WTC11 (cell line): Measurements from ENCODE around the gene EFCAB14. TPM values are rescaled to one million over a fixed set of nuclear protein-coding genes. Genes with fewer than 3 reads are reported as not detected.
A peak's percentile ranks its signal among the peaks of the same experiment; 100 is the strongest.

Source experiments
- ATAC-seq: fragments of 200-7000 bp; cut with Tn5 transposase; 2 replicates; pipeline ENCODE4 v1.10.0; 2021; ENCODE audit warnings: mild to moderate bottlenecking, moderate library complexity
- CTCF ChIA-PET: fragments of 300-600 bp; sonication (Branson Sonifier 250); formaldehyde crosslinking; loops from one replicate; lab custom pipeline; 2021; ENCODE audit warnings: antibody characterized with exemption; lab: Charles Lee
- POLR2A ChIA-PET: fragments of 350-600 bp; sonication (Branson Sonifier 250); formaldehyde crosslinking; loops from one replicate; lab custom pipeline; 2021; ENCODE audit warnings: antibody characterized with exemption; lab: Charles Lee
- DNase-seq: peaks from one replicate; pipeline ENCODE4 v3.0.0; 2021; ENCODE audit warnings: low spot score
- H3K27ac Mint-ChIP-seq: 2 replicates; pipeline ENCODE4 v1.8.0; 2021; ENCODE audit warnings: mixed read lengths
- H3K27me3 Mint-ChIP-seq: 2 replicates; pipeline ENCODE4 v1.8.0; 2021; ENCODE audit warnings: low read depth, mild to moderate bottlenecking, moderate library complexity, mixed read lengths
- H3K36me3 Mint-ChIP-seq: 2 replicates; pipeline ENCODE4 v1.8.0; 2021; ENCODE audit warnings: mixed read lengths
- H3K4me1 Mint-ChIP-seq: 2 replicates; pipeline ENCODE4 v1.8.0; 2022; ENCODE audit warnings: mixed read lengths
- H3K4me3 Mint-ChIP-seq: 2 replicates; pipeline ENCODE4 v1.8.0; 2021; ENCODE audit warnings: mild to moderate bottlenecking, moderate library complexity, mixed read lengths
- H3K9me3 Mint-ChIP-seq: 2 replicates; pipeline ENCODE4 v1.8.0; 2021; ENCODE audit warnings: mixed read lengths
- ARID4B ChIP-seq: sonication (generic); formaldehyde crosslinking; IDR thresholded peaks from 2 replicates; pipeline ENCODE4 v1.8.0; 2023; ENCODE audit warnings: missing genetic modification reagents, mild to moderate bottlenecking, borderline replicate concordance
- CDX4 ChIP-seq: fragments of 250-450 bp; sonication (Bioruptor Pico); IDR thresholded peaks from 2 replicates; pipeline ENCODE4 v1.9.0; 2021; ENCODE audit warnings: moderate library complexity, mild to moderate bottlenecking, inconsistent platforms, borderline replicate concordance
- CTCF ChIP-seq: fragments of 200-600 bp; IDR thresholded peaks from 2 replicates; pipeline ENCODE4 v1.8.0; 2022; ENCODE audit warnings: antibody characterized with exemption
- ELF4 ChIP-seq: sonication (generic); formaldehyde crosslinking; IDR thresholded peaks from 2 replicates; pipeline ENCODE4 v1.8.1; 2022; ENCODE audit warnings: low read depth, mild to moderate bottlenecking, moderate library complexity, missing genetic modification reagents
- ETV6 ChIP-seq: sonication (generic); formaldehyde crosslinking; IDR thresholded peaks from 2 replicates; pipeline ENCODE4 v1.8.1; 2022; ENCODE audit warnings: mild to moderate bottlenecking, missing genetic modification reagents
- FOXK1 ChIP-seq: sonication (generic); formaldehyde crosslinking; IDR thresholded peaks from 2 replicates; pipeline ENCODE4 v1.8.0; 2022; ENCODE audit warnings: mild to moderate bottlenecking, moderate library complexity, missing genetic modification reagents
- GTF2I ChIP-seq: fragments of 250-450 bp; sonication (Bioruptor Pico); conservative IDR thresholded peaks from 2 replicates; pipeline ENCODE4 v1.4.0; 2021; ENCODE audit warnings: mild to moderate bottlenecking
- IRF2 ChIP-seq: sonication (generic); formaldehyde crosslinking; IDR thresholded peaks from 2 replicates; pipeline ENCODE4 v1.8.0; 2022; ENCODE audit warnings: low read depth, missing genetic modification reagents, borderline replicate concordance
- MYBL2 ChIP-seq: sonication (generic); formaldehyde crosslinking; IDR thresholded peaks from 2 replicates; pipeline ENCODE4 v1.8.1; 2023; ENCODE audit warnings: mild to moderate bottlenecking, moderate library complexity, missing genetic modification reagents
- RORB ChIP-seq: fragments of 250-450 bp; sonication (Bioruptor Pico); IDR thresholded peaks from 2 replicates; pipeline ENCODE4 v1.9.0; 2021; ENCODE audit warnings: mild to moderate bottlenecking
- ZNF121 ChIP-seq: sonication (generic); formaldehyde crosslinking; IDR thresholded peaks from 2 replicates; pipeline ENCODE4 v1.8.0; 2023; ENCODE audit warnings: missing genetic modification reagents
- ZNF263 ChIP-seq: sonication (generic); formaldehyde crosslinking; IDR thresholded peaks from 2 replicates; pipeline ENCODE4 v1.8.1; 2022; ENCODE audit warnings: low read depth, mild to moderate bottlenecking, moderate library complexity, missing genetic modification reagents
- ZNF281 ChIP-seq: sonication (generic); formaldehyde crosslinking; IDR thresholded peaks from 2 replicates; pipeline ENCODE4 v1.8.0; 2023; ENCODE audit warnings: mild to moderate bottlenecking, missing genetic modification reagents
- ZNF416 ChIP-seq: fragments of 250-450 bp; sonication (Bioruptor Pico); IDR thresholded peaks from 2 replicates; pipeline ENCODE4 v1.9.0; 2021; ENCODE audit warnings: mild to moderate bottlenecking, inconsistent platforms
- ZNF532 ChIP-seq: fragments of 250-450 bp; sonication (Bioruptor Pico); IDR thresholded peaks from 2 replicates; pipeline ENCODE4 v1.9.0; 2021; ENCODE audit warnings: mild to moderate bottlenecking, borderline replicate concordance
- total RNA-seq: library from RNA; stranded (reverse); gene quantifications from 3 replicates; pipeline ENCODE4 v1.2.3, GENCODE V29; 2021

EFCAB14 gene
- total RNA-seq, 1 experiment from 2014 or later, result 46.2 TPM

- DNase-seq, result no peak
- no peak overlapping the region for H3K27ac Mint-ChIP-seq
- TF ChIP-seq ZNF416 (CRISPR knock-in tag) (no peak), CTCF (no peak), GTF2I (no peak), ZNF281 (CRISPR knock-in tag) (no peak), RORB (CRISPR knock-in tag) (no peak), IRF2 (CRISPR knock-in tag) (no peak)
- TF ChIP-seq, all 79 proteins: peak for 0
- H3K36me3 Mint-ChIP-seq, result no peaks in the 10 kb centered on the region
- H3K9me3 Mint-ChIP-seq, result peaks cover 19% of the 10 kb centered on the region; the same call in 1 of the 2 replicates
- peaks cover 29% of the 10 kb centered on the region for H3K4me1 Mint-ChIP-seq
- H3K4me3 Mint-ChIP-seq, result no peak overlapping the region
- H3K27me3 Mint-ChIP-seq, result peaks cover 27% of the 10 kb centered on the region
- ChIA-PET POLR2A (no interaction called here), CTCF (no interaction called here)
- ATAC-seq, result no peak
Observed at GRCh38 chr1:46760558-46761166, 41.7 kb upstream of the EFCAB14 start.

GRCh38 chr1:46757956-46758528 is 39.1 kb upstream of the EFCAB14 start:
- ChIA-PET CTCF (interaction anchor here (0.6 to 2.3 kb wide), 6 partner anchors 11 to 421 kb away, joined by 3 to 28 read pairs (median 5); no protein-coding TSS in a partner anchor), POLR2A (no interaction called here)
- Mint-ChIP-seq H3K9me3 (peaks cover 17% of the 10 kb centered on the region; the same call in 1 of the 2 replicates), H3K4me3 (no peak overlapping the region)
- ATAC-seq, result peak; percentile 50
- TF ChIP-seq ZNF532 (CRISPR knock-in tag) (no peak), ETV6 (no peak), FOXK1 (CRISPR knock-in tag) (no peak), MYBL2 (CRISPR knock-in tag) (no peak), ZNF121 (no peak), ARID4B (CRISPR knock-in tag) (no peak), ELF4 (CRISPR knock-in tag) (no peak), ZNF416 (CRISPR knock-in tag) (no peak), CDX4 (no peak), ZNF263 (CRISPR knock-in tag) (no peak)
- TF ChIP-seq, all 79 proteins: peak for 0
- Mint-ChIP-seq H3K27me3 (peaks cover 14% of the 10 kb centered on the region), H3K36me3 (no peaks in the 10 kb centered on the region), H3K4me1 (peaks cover 33% of the 10 kb centered on the region), H3K27ac (peak overlapping the region; percentile 89)
- no peak for DNase-seq
